Measurements from ENCODE around the gene ADAMTS3. TPM values are rescaled to one million over a fixed set of nuclear protein-coding genes. Genes with fewer than 3 reads are reported as not detected.

ADAMTS3 gene
- total RNA-seq, 1 experiment from 2014 or later = 0.07 TPM

GRCh38 chr4:72448231-72448630 is 120.8 kb downstream of the ADAMTS3 start:
- no peak for DNase-seq
- TF ChIP-seq CTCF (IDR thresholded peaks at IDR 0.05; ENCODE audit: unreplicated experiment) = no peak
- intact Hi-C loops (cut with micrococcal nuclease; ENCODE audit: unreplicated experiment) = no loop called here
- Mint-ChIP-seq H3K36me3 (ENCODE audit: insufficient read depth, unreplicated experiment) (no peaks in the 10 kb centered on the region), H3K4me1 (ENCODE audit: low read depth, unreplicated experiment) (no peaks in the 10 kb centered on the region), H3K27me3 (ENCODE audit: unreplicated experiment) (no peaks in the 10 kb centered on the region), H3K9me3 (ENCODE audit: low read depth, unreplicated experiment) (no peaks in the 10 kb centered on the region), H3K27ac (ENCODE audit: unreplicated experiment) (no peak overlapping the region), H3K4me3 (ENCODE audit: low read depth, unreplicated experiment) (no peak overlapping the region)
- CTCF ChIA-PET = no interaction called here
- BruUV-seq (replicated peaks) = no TSS peak

GRCh38 chr4:72446353-72447055 is 122.5 kb downstream of the ADAMTS3 start:
- CTCF ChIA-PET = no interaction called here
- no peak overlapping the region for H3K4me3 Mint-ChIP-seq (ENCODE audit: low read depth, unreplicated experiment)
- BruUV-seq (replicated peaks) = no TSS peak
- no peak for TF ChIP-seq CTCF (IDR thresholded peaks at IDR 0.05; ENCODE audit: unreplicated experiment)
- no peak for DNase-seq
- H3K27ac Mint-ChIP-seq (ENCODE audit: unreplicated experiment) = no peak overlapping the region
- H3K36me3 Mint-ChIP-seq (ENCODE audit: insufficient read depth, unreplicated experiment) = no peaks in the 10 kb centered on the region
- H3K27me3 Mint-ChIP-seq (ENCODE audit: unreplicated experiment) = no peaks in the 10 kb centered on the region
- no peaks in the 10 kb centered on the region for H3K9me3 Mint-ChIP-seq (ENCODE audit: low read depth, unreplicated experiment)
- intact Hi-C loops (cut with micrococcal nuclease; ENCODE audit: unreplicated experiment) = no loop called here
- no peaks in the 10 kb centered on the region for H3K4me1 Mint-ChIP-seq (ENCODE audit: low read depth, unreplicated experiment)

GRCh38 chr4:72444092-72444491 is 124.9 kb downstream of the ADAMTS3 start:
- DNase-seq = no peak
- CTCF ChIA-PET = no interaction called here
- no peak for TF ChIP-seq CTCF (IDR thresholded peaks at IDR 0.05; ENCODE audit: unreplicated experiment)
- no TSS peak for BruUV-seq (replicated peaks)
- Mint-ChIP-seq H3K36me3 (ENCODE audit: insufficient read depth, unreplicated experiment) (no peaks in the 10 kb centered on the region), H3K27ac (ENCODE audit: unreplicated experiment) (no peak overlapping the region), H3K4me1 (ENCODE audit: low read depth, unreplicated experiment) (no peaks in the 10 kb centered on the region), H3K27me3 (ENCODE audit: unreplicated experiment) (no peaks in the 10 kb centered on the region), H3K4me3 (ENCODE audit: low read depth, unreplicated experiment) (no peak overlapping the region), H3K9me3 (ENCODE audit: low read depth, unreplicated experiment) (no peaks in the 10 kb centered on the region)
- intact Hi-C loops (cut with micrococcal nuclease; ENCODE audit: unreplicated experiment) = no loop called here

GRCh38 chr4:72442715-72443114 is 126.3 kb downstream of the ADAMTS3 start:
- CTCF ChIA-PET = no interaction called here
- BruUV-seq (replicated peaks) = no TSS peak
- Mint-ChIP-seq H3K27ac (ENCODE audit: unreplicated experiment) (no peak overlapping the region), H3K4me3 (ENCODE audit: low read depth, unreplicated experiment) (no peak overlapping the region), H3K9me3 (ENCODE audit: low read depth, unreplicated experiment) (no peaks in the 10 kb centered on the region), H3K36me3 (ENCODE audit: insufficient read depth, unreplicated experiment) (no peaks in the 10 kb centered on the region), H3K4me1 (ENCODE audit: low read depth, unreplicated experiment) (no peaks in the 10 kb centered on the region), H3K27me3 (ENCODE audit: unreplicated experiment) (no peaks in the 10 kb centered on the region)
- no peak for TF ChIP-seq CTCF (IDR thresholded peaks at IDR 0.05; ENCODE audit: unreplicated experiment)
- intact Hi-C loops (cut with micrococcal nuclease; ENCODE audit: unreplicated experiment) = no loop called here
- no peak for DNase-seq

All from Calu3 (cell line).